ENCODE results near the gene RFTN1.

The RFTN1 gene, protein sequence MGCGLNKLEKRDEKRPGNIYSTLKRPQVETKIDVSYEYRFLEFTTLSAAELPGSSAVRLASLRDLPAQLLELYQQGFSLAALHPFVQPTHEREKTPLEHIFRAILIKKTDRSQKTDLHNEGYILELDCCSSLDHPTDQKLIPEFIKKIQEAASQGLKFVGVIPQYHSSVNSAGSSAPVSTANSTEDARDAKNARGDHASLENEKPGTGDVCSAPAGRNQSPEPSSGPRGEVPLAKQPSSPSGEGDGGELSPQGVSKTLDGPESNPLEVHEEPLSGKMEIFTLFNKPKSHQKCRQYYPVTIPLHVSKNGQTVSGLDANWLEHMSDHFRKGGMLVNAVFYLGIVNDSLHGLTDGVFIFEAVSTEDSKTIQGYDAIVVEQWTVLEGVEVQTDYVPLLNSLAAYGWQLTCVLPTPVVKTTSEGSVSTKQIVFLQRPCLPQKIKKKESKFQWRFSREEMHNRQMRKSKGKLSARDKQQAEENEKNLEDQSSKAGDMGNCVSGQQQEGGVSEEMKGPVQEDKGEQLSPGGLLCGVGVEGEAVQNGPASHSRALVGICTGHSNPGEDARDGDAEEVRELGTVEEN

GRCh38 chr3:16513141-16514020 lies at the start of gene RFTN1:
Gene RFTN1, minus strand, starts transcription at chr3:16513699. Its CDS starts 19,830 bp downstream, at chr3:16493869.
- DNase-seq = peak; percentile 54

GRCh38 chr3:16559653-16560365 lies 46.3 kb upstream of the RFTN1 start:
- DNase-seq = no peak

GRCh38 chr3:16554126-16554525 lies 40.6 kb upstream of the RFTN1 start:
- no peak for DNase-seq

GRCh38 chr3:16552757-16553156 lies 39.3 kb upstream of the RFTN1 start:
- DNase-seq = no peak

DNA sequence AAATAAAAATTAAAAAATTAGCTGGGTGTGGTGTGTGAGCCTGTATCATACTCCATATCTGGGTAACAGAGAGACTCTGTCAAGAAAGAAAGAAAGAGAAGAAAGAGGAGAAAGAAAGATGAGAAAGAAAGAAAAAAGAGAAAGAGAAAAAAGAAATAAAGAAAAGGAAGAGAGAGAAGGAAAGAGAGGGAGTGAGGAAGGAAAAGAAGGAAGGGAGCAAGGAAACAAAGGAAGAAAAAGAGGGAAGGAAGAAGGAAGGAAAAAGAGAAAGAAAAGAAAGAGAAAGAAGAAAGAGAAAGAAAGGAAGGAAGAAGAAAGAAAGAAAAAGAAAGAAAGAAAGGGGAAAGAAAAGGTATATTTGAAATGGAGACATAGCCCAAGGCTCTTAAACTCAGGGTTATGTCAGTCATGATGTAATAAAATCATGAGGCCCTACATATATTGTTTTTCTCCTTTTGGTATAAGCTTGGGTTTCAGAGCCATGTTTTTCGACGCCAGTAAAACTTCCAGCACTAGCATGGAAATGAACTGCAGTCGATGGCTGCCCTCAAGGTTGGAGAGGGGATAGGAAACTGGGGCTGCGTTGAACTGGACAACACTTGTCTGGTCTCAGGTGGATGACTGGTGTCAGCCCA lies 38.0 kb upstream of the RFTN1 start:
- DNase-seq = no peak

- peak; percentile 80 for DNase-seq
Measured at GRCh38 chr3:16550676-16551341, 37.3 kb upstream of the RFTN1 start.

GRCh38 chr3:16550305-16550675 lies 36.8 kb upstream of the RFTN1 start:
- no peak for DNase-seq

DNA sequence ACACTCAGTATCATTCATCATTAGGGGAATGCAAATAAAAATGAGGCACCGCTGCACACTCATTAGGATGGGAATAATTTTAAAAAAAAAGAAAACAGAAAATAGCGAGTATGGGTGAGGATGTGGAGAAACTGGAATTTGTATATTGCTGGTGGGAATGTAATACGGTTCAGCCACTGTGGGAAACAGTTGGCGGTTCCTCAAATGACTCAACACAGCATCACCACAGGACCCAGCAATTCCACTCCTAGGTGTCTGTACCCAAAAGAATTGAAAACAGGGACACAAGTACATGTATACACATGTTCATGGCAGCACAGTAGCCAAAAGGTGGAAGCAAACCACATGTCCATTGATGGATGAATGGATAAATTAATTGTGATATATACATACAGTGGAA lies 35.2 kb upstream of the RFTN1 start:
- DNase-seq = no peak

DNA sequence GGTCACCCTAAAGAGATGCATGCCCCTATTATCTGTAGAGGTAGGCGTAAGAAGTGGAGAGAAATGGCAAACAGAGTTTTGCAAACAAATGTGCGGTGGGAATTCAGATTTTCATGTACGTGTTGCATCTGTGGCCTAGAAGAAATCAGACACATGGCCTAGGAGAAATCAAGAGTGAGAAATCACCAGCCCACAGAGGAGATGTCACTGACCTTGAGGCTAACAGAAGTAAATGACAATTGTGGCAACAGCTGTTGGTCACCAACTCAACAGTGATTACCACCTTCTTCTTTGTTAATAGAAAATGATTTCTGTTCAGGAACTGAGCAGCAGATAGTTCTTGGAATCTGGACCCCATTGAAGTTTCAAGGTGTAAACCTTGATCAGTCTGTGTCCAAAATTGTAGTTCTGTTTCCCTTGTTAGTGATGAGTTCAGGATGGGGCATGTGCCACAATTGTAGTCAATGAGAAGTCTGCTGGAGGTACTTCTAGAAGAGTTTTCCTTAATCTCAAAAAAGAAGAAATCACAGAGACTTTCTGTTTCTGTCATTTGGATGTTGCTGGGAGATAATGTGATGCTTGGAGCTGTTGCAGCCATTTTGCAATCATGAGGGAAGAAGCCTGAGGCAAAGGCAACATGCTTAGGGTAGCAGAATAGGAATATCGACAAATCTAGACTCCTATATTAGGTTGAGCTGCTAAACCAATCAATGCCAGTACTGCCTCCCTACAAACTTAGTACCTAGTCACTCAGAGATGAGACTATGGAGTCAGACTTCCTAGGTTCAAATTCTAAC lies 34.3 kb upstream of the RFTN1 start:
- no peak for DNase-seq

DNA sequence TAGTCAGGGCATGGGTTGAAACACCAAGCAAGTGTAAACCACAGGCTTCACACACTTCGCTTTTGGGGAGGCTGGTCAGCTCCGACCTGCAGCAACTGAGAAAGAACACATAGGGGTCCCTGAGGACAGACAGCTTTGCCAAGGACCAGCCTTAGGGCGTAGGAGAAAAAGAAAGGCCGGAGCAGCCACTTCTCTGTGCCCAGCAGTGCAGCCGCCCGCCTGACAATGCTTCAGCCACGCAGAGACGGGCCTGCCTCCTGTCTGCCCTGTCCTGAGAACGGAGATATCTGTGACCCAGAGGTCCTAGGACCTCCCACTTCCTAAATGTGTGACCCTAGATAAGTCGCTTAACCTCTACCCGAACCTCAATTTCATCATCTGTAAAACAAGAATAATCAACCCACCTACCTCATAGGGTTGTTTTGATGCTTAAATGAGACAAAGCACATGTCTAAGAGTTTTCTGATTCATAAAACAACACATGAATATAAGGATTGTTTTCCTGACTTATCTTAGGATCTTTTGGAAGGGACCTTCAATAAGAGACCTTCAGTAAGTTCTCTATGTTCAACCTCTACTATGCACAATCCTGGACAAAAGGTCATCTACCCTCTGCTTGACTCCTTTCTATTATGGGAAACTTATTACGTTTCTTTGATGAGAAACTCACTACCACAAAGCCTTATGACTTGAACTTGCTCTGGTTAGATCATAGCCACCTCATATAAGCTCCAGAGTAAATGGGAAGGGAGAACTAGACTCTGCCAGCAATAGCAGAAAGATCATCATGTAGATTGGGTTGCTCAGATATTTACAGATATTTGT lies 32.9 kb upstream of the RFTN1 start:
- no peak for DNase-seq

- DNase-seq = no peak
Measured at GRCh38 chr3:16545413-16546185, 32.1 kb upstream of the RFTN1 start.

GRCh38 chr3:16543242-16543864 lies 29.9 kb upstream of the RFTN1 start:
- DNase-seq = no peak

GRCh38 chr3:16538507-16538906 lies 25.0 kb upstream of the RFTN1 start:
- DNase-seq = no peak

GRCh38 chr3:16536996-16537395 lies 23.5 kb upstream of the RFTN1 start:
- no peak for DNase-seq

GRCh38 chr3:16536344-16536663 lies 22.8 kb upstream of the RFTN1 start:
- DNase-seq = no peak

DNA sequence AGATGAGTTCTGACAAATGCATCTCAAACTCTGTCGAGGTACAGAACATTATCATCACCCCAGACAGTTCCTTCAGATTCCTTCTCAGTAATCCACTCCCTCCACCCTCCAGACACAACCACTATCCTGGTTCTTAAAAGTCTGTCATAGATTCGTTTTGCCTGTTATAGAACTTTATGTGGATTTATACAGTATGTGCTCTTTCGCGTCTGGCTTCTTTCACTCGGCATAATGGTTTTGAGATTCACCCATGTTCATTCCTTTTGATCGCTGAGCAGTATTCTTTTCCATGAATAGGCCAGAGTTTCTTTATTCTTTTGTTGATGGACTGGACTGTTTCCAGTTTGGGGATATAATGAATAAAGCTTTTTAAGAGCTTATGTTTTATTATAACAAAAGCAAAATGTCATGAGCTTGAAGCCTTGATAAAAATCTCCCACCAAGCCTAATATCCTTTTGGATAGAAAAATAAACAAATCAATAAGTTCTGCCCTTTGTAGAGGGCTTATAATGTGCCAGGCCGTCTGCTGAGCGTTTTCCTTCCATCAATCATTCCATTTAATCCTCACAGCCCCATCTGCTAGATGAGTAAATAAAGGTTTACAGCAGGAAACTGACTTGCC lies 21.3 kb upstream of the RFTN1 start:
- no peak for DNase-seq

- DNase-seq = no peak
Measured at GRCh38 chr3:16533928-16534574, 20.6 kb upstream of the RFTN1 start.

DNA sequence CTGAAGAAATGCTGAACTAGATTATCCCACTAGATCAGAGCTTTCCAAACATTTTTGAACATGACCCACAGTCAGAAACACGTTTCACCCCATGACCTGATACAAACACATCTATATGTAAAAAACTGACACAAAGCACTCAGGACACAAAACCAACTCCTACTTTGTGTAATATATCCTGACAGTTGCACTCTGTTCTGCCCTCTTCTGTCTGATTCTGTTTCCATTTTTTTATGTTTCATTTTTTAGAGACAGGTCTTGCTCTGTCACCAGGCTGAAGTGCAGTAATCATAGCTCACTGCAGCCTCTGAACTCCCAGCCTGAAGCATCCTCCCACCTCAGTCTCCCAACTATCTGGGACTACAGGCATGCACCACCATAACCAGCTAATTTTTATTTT lies 15.8 kb upstream of the RFTN1 start:
- no peak for DNase-seq
